SKM-1 treated with dmso at 0.1 percent for 144 hours (cell line): ENCODE data around the gene ATP13A5.

Source experiments
- DNase-seq: peaks from one replicate; lab custom pipeline; 2025; ENCODE audit not compliant: unreplicated experiment; lab: John Stamatoyannopoulos, UW

The ATP13A5 gene

GRCh38 chr3:193270451-193270850 lies 108.1 kb downstream of the ATP13A5 start:
- no peak for DNase-seq

- DNase-seq = no peak
Measured at GRCh38 chr3:193269343-193270028, 109.1 kb downstream of the ATP13A5 start.

GRCh38 chr3:193262707-193263106 lies 115.8 kb downstream of the ATP13A5 start:
- no peak for DNase-seq

- DNase-seq = no peak
Measured at GRCh38 chr3:193261970-193262369, 116.6 kb downstream of the ATP13A5 start.

GRCh38 chr3:193253986-193254660 lies 124.4 kb downstream of the ATP13A5 start:
- no peak for DNase-seq

- no peak for DNase-seq
Measured at GRCh38 chr3:193250492-193250891, 128.1 kb downstream of the ATP13A5 start.

- DNase-seq = no peak
Measured at GRCh38 chr3:193248848-193249468, 129.6 kb downstream of the ATP13A5 start.

- no peak for DNase-seq
Measured at GRCh38 chr3:193243571-193243970, 135.0 kb downstream of the ATP13A5 start.

- no peak for DNase-seq
Measured at GRCh38 chr3:193241716-193242115, 136.8 kb downstream of the ATP13A5 start.

- peak; percentile 77 for DNase-seq
Measured at GRCh38 chr3:193240850-193241706, 137.5 kb downstream of the ATP13A5 start, which contains the start of gene PLAAT1. TSS of gene PLAAT1 (plus strand) at chr3:193241222. CDS start at chr3:193255651, 14,429 bp downstream.

- DNase-seq = no peak
Measured at GRCh38 chr3:193240436-193240849, 138.1 kb downstream of the ATP13A5 start.

GRCh38 chr3:193237030-193237429 lies 141.5 kb downstream of the ATP13A5 start:
- no peak for DNase-seq

GRCh38 chr3:193236599-193236998 lies 142.0 kb downstream of the ATP13A5 start:
- no peak for DNase-seq

GRCh38 chr3:193231201-193231600 lies 147.4 kb downstream of the ATP13A5 start:
- DNase-seq = no peak

GRCh38 chr3:193230610-193231009 lies 147.9 kb downstream of the ATP13A5 start:
- no peak for DNase-seq

- DNase-seq = no peak
Measured at GRCh38 chr3:193229851-193230420, 148.6 kb downstream of the ATP13A5 start.

GRCh38 chr3:193228206-193228605 lies 150.3 kb downstream of the ATP13A5 start:
- DNase-seq = no peak

GRCh38 chr3:193225302-193226125 lies 153.0 kb downstream of the ATP13A5 start:
- DNase-seq = no peak
